HG02571 (cell line): ENCODE measurements around the gene LILRA2.
"Not testable (repeated sequence)": the region's sequence is repeated elsewhere in the genome, so short reads cannot be mapped to it uniquely, and the experiment has no call there.

Experiments
- ATAC-seq: cut with Tn5 transposase; IDR thresholded peaks from one replicate; pipeline ENCODE4 v1.9.1; 2021; ENCODE audit warnings: mild to moderate bottlenecking, moderate library complexity; ENCODE audit not compliant: unreplicated experiment

Gene LILRA2

DNA sequence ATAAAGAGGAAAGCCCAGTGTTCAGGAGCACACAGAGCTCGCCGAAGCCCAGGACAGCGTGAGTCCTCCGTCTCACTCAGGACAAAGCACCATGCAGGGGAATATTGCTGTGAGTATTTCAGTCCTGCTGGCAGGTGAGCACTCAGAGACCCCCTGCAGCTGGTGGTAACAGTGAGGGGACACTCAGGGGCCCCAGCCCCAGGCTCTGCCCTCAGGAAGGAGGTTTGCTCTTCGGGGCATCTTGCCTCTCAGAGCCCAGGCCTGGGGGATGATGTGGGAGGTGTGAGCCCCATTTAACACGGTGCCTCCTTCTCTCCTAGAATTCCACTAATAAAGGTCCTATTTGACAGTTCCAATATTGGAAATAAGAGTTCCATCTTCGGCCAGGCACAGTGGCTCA is 34.6 kb downstream of the LILRA2 start:
- ATAC-seq = no peak

DNA sequence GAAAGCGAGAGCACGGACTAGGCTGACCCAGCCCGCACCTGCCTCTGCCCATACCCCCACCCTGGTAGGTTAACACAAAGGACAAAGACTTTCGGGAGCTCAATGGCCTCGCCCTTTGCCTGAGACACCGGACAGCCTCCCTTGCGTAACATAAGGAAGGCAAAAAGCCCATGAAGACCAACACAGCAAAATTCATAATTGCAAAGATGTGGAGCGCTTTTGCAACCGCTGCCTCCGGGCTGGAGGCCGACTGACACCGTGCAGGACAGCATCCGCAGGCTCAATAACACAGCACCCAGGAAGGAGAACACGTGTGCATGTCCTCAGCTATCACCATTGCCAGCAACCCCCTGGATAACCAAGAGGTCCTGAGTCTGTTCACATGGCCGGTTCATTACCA is 35.2 kb downstream of the LILRA2 start:
- no peak for ATAC-seq

DNA sequence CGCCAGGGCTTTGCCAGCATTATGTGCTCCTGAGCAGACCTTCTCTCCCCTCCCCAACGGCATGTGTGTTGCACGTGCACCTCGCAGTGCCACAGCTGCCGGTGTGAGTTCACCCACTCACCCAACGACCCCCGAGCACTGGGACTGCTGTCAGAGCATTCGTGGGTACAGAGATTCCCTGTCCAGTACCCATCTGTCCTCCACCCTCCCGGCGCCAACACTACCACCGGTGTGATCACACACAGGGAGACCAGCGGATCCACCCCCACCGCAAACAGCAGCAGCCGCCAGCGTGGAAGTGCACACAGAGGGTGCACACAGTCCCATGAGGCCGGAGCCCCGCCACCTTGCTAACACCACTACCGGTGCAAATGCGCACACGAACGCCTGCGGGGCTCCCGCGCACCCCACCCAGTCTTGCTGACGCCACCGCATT is 35.8 kb downstream of the LILRA2 start:
- ATAC-seq = no peak

DNA sequence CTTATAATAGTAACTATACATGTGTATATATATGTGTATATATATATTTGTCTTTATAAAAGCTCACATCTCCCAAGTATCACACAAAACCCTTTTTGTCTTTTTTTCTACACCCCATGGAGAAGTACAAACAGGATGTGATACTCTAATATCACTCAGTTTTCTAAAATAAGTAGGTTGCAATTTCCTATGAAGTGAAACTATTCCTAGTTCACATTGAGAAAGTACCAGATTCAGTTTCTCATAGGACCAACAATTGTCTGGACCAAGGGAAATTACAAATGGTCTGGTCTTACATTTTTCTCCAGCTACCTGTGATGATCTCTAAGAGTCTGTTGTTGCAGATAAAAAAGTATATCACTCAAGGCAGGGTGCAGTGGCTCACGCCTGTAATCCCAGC is 38.8 kb downstream of the LILRA2 start:
- no peak for ATAC-seq

DNA sequence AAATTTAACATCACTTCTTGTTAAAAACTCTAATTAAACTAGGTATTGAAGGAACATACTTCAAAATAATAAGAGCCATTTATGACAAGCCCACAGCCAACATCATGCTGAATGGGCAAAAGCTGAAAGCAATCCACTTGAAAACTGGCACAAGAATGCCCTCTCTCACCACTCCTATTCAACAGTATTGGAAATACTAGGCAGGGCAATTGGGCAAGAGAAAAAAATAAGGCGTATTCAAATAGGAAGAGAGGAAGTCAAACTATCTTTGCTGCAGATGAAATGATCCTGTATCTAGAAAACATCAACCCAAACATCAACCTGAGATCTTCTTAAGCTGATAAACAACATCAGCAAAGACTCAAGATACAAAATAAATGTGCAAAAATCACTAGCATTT is 41.1 kb downstream of the LILRA2 start:
- ATAC-seq = no peak

DNA sequence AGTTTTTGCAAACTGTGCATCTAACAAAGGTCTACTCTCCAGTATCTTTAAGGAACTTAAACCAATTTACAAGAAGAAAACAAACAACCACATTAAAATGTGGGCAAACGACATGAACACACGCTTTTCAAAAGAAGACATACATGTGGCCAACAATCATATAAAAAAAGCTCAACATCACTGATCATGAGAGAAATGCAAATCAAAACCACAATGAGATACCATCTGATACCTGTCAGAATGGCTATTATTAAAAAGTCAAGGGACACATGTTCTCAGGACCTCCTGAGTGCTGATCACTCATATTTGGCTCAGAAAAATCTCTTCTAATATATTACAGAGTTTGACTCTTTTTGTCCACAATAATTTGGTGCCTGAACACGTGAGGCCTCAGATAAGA is 42.5 kb downstream of the LILRA2 start:
- ATAC-seq = peak; percentile 28

DNA sequence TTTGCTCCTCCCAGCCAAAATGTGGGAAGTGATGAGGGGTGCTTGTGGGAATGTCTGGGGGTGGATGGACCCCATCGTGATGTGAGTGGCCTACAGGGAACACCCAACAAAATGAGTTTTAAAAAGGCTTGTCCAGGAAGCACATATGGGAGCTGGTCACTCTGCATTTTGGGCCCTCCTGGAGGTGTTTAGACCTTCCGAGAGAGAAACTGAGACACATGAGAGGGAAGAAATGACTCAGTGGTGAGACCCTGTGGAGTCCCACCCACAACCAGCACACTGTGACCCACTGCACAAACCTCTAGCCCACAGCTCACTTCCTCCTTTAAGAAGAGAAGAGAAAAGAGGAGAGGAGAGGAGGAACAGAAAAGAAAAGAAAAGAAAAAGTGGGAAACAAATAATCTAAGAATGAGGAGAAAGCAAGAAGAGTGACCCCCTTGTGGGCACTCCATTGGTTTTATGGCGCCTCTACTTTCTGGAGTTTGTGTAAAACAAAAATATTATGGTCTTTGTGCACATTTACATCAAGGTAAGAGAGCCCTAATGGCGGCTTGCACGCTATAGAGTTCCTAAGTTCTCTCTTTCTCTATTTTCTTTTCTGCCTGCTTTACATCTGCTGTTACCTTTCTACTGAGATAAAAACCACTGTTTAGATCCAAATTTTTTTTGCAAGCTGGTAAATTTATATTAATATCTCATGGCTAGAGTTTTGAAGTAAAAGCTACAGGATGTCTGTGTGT is 43.4 kb downstream of the LILRA2 start:
- peak; percentile 81 for ATAC-seq

DNA sequence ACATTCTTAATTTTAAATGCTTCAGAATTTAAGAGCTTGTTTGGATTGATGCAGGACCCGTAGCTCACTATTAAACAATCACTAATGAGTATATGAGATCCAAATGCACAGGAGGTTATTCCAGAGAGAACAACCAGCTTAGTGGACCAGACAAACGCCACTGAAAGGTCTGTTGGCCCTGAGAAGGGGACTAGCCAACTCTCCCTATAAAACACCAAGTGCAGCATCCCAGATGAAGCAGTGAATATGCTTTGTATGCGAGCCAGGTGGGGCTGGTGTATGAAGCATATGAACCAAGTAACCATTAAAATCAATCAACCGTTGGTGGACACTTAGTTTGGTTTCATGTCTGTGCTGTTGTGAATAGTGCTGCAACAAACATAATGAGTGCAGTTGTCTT is 46.9 kb downstream of the LILRA2 start:
- ATAC-seq = no peak

DNA sequence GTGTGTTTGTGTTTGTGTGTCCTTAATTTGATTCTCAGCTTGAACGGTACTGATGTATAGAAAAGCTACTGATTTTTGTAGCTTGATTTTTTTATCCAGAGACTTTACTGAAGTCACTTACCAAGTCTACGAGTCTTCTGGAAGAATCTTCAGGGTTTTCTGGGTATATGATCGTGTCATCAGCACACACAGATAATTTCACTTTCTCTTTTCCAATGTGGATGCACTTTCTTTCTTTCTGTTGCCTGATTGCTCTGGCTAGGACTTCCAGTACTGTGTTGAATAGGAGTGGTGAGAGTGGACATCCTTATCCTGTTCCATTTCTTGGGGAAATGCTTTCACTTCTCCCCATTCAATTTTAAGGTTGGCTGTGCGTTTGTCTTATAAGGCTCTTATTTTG is 48.8 kb downstream of the LILRA2 start:
- ATAC-seq = no peak

DNA sequence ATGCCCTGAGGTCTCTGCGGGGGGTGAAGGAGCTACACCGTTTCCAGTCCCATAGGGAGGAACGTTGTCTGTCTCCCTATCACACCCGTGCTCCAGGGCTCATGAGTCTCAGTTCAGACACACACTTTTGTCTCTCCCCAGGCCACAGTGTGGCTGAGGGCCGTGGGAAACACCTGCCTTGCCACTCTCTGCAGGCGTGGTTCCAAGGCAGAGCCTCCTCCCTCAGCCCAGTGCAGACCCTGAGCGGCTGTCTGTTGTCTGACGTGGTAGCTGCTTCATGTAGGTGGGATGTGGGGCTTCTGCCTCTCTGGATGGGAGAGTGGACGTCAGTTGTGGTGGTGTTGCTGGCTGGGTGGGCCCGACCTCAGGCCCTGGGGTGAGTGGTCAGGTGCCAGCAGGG is 50.6 kb downstream of the LILRA2 start:
- ATAC-seq = not testable (repeated sequence)

DNA sequence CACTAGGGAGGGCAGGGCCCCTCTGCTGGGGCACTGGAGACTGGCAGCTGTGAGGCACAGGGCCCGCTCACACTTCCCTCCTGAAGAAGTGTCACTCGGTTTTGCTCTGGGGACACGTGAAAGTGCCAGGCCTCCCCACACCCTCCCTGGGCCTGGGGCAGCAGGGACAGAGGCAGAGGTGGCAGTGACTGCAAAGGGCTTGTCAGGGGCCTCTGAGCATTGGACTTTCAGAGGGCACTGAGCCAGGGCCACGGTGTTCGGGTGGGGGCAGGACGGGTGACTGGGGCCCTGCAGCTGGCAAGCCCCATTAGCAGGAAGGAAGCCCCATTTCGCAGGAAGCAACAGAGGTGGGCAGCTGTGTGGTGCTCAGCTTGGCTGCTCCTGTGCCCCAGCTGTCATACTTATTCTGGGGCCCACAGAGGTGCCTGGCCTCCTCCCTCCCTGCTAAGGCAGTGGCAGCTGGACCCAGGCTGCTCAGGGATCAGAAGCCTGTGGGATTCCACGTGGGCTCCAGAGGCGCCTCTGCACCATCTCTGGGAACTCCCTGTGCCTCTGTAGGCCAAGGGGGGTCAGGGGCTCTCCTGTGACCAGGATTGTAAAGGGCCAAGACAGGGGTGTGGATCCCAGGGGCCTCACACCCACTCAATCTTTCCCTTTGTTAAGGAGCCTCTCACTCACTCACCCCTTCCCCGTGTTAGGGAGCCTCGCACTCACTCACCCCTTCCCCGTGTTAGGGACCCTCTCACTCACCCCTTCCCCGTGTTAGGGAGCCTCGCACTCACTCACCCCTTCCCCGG is 51.5 kb downstream of the LILRA2 start:
- not testable (repeated sequence) for ATAC-seq

DNA sequence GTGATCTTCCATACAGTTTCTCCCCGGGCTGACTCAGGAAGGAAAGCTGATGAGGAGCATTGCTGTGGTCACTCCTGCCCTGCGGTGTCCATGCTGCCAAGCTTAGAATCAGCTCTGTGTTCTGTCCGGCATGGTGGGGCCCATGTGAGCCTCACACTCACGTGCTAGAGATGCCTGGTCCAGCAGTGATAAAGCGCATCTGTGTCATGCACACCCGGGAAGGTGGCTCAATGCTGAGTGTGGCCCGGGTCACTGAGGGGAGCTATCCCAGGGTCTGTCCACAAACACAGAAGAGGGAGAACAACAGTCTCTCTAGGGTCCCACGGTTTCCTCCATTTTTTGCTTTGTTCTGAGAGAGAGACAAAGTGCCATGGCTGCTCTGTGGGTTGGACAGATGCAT is 53.2 kb downstream of the LILRA2 start:
- ATAC-seq = no peak

DNA sequence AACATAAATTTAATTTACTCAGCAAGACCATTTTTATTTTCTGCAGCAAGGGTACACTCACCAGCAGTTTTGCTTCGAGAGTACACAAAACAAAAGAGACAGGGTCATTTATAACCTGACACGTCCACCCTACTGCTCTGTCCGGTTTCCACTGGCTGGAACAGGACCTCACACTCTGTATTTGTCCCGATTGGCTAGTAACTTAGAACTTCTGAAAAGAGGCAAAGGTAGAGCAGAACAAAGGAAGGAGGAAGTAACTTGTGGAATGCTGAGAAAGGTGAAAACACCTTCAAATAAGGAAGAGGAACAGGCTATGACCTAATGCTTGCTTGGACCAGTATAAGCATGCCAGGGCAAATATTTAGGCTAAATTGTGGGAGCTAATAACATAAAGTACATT is 54.3 kb downstream of the LILRA2 start:
- ATAC-seq = not testable (repeated sequence)

DNA sequence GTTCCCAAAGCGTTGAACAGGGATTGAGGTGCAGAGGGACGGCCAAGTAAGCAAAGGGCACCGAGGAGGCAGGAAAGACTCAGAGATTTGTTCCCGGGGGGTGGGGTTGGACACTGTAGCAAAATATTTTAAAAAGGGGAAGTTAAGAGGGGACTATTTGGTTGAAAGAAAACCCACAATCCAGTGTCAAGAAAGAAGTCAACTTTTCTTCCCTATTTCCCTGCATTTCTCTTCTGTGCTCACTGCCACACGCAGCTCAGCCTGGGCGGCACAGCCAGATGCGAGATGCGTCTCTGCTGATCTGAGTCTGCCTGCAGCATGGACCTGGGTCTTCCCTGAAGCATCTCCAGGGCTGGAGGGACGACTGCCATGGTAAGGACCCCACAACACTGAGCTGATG is 56.7 kb downstream of the LILRA2 start, which contains the start of gene LILRB1:
Gene LILRB1, plus strand, starts transcription at position 223 of the 400 bp plus-strand sequence. CDS start 590 bp downstream, outside the sequence.
- not testable (repeated sequence) for ATAC-seq

DNA sequence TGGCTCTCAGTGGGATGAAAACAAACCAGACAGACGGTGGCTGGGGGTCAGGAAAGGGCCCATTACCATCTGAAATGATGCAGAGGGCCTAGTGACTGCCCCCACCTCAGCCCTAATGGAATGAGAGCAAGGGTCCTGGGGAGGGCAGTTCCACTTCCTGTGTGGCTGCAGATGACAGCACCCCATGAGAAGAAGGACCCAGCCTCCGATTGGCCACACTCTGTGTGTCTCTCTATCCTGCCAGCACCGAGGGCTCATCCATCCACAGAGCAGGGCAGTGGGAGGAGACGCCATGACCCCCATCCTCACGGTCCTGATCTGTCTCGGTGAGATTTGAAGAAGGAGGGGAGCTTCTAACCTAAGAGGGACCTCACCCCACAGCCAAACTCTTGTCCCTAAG is 57.2 kb downstream of the LILRA2 start:
- ATAC-seq = no peak

DNA sequence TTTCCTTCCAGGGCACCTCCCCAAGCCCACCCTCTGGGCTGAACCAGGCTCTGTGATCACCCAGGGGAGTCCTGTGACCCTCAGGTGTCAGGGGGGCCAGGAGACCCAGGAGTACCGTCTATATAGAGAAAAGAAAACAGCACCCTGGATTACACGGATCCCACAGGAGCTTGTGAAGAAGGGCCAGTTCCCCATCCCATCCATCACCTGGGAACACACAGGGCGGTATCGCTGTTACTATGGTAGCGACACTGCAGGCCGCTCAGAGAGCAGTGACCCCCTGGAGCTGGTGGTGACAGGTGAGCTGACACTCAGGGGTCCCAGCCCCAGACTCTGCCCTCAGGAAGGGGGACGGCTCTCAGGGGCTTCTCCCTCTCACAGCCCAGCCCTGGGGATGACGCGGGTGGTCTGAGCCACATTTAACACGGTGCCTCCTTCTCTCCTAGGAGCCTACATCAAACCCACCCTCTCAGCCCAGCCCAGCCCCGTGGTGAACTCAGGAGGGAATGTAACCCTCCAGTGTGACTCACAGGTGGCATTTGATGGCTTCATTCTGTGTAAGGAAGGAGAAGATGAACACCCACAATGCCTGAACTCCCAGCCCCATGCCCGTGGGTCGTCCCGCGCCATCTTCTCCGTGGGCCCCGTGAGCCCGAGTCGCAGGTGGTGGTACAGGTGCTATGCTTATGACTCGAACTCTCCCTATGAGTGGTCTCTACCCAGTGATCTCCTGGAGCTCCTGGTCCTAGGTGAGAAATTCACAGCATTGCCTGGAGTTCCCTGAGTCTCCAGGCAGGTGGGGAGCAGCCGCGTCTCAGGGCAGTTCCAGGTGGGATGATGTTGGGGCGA is 58.1 kb downstream of the LILRA2 start:
- not testable (repeated sequence) for ATAC-seq

DNA sequence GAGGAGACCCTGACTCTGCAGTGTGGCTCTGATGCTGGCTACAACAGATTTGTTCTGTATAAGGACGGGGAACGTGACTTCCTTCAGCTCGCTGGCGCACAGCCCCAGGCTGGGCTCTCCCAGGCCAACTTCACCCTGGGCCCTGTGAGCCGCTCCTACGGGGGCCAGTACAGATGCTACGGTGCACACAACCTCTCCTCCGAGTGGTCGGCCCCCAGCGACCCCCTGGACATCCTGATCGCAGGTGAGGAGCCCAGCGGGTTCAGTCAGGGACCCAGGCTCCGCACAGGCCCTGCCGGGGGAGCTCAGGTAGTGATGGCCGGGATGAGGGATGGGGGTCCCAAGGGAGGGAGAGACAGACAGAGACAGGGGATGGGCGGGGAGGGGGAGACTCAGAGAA is 58.9 kb downstream of the LILRA2 start:
- not testable (repeated sequence) for ATAC-seq

DNA sequence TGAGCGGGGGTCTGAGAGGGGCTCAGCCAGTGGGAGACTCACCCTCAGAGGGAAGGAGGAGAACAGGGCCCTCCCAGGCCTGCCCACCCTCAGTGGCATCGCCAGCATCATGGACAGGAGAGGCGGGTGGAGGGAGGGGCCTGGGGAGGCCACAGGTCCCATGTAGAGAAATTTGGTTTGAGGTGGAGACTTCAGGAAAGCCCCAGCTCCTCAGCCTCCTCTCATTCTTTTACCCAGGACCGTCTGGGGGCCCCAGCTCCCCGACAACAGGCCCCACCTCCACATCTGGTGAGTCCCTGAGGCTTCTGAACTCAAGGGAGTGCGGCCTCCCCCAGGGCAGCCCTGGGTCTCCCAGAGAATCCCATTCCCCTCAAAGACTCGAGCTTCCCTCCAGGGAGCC is 59.8 kb downstream of the LILRA2 start:
- ATAC-seq = no peak

DNA sequence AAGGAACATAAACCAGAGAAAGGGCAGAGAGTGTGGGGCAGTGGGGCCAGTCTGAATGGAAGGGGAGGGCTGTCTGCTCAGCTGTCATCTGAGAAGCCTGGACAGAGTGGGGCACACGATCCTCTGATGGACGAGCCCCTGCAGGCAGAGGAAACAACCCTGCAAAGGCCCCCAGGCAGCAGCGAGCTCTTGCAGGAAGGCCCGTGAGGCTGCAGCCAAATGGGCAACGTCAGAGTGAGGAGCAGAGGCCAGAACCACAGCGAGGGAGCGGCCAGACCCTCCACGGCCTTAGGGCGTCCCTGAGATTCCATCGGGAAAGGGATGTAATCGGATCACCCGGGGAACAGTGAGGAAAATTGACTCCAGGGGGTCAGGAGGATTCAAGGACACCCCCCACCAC is 62.5 kb downstream of the LILRA2 start:
- ATAC-seq = not testable (repeated sequence)

DNA sequence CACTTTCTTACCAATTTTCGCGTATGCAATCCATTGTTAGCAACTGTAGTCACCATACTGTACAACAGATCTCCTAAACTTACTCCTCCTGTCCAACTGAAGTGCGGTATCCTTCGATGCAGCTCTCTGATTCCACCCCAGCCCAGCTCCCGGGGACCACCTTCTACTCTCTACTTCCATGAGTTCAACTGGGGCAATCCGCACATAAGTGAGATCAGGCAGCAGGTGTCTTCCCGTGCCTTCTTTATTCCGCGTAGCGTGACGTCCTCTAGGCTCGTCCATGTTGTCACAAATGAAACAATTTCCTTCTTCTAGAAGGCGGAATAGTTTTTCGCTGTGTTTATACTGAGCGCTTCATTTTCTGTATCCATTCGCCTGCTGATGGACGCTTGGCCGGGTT is 65.1 kb downstream of the LILRA2 start:
- no peak for ATAC-seq
